Fibroblast of mammary gland (primary cell): Measurements from ENCODE around the gene SYNPR.
"Not testable (repeated sequence)": the region's sequence is repeated elsewhere in the genome, so short reads cannot be mapped to it uniquely, and the experiment has no call there.

Experiments used
- DNase-seq: peaks from one replicate; pipeline ENCODE4 v3.0.0-alpha.2; 2010; ENCODE audit warnings: low read depth
- H3K4me3 ChIP-seq: 2 replicates; pipeline ENCODE4 v1.5.1; 2011; ENCODE audit warnings: low read depth, mild to moderate bottlenecking, low read length, moderate library complexity; ENCODE audit not compliant: control insufficient read depth
- CTCF ChIP-seq: conservative IDR thresholded peaks from 2 replicates; pipeline ENCODE4 v1.5.1; 2011; ENCODE audit warnings: low read depth, low read length, inconsistent platforms; ENCODE audit not compliant: control insufficient read depth, insufficient read depth

SYNPR gene

GRCh38 chr3:63644212-63644797 lies 366.2 kb downstream of the SYNPR start:
- no peak for TF ChIP-seq CTCF
- no peak overlapping the region for H3K4me3 ChIP-seq
- no peak for DNase-seq

- not testable (repeated sequence) for H3K4me3 ChIP-seq, DNase-seq
These were observed 367.0 kb downstream of the SYNPR start for GRCh38 chr3:63644928-63645781.

GRCh38 chr3:63652066-63652725 lies 374.1 kb downstream of the SYNPR start, which contains the start of gene SNTN:
Gene SNTN (plus strand): TSS chr3:63652675. CDS start chr3:63652688, 13 bp downstream.
- DNase-seq, result no peak
- TF ChIP-seq CTCF, result no peak

GRCh38 chr3:63654211-63654610 lies 376.1 kb downstream of the SYNPR start:
- peak; percentile 23 for DNase-seq
- no peak for TF ChIP-seq CTCF
- H3K4me3 ChIP-seq, result no peak overlapping the region

More at GRCh38 chr3:63652066-63652725, 374.1 kb downstream of the SYNPR start, which contains the start of gene SNTN:
- H3K4me3 ChIP-seq, result no peak within 1 kb of the TSS

GRCh38 chr3:63654931-63655330 lies 376.8 kb downstream of the SYNPR start:
- DNase-seq, result peak; percentile 25
- no peak for TF ChIP-seq CTCF
- H3K4me3 ChIP-seq, result no peak overlapping the region

GRCh38 chr3:63655519-63655918 lies 377.4 kb downstream of the SYNPR start:
- peak; percentile 80 for DNase-seq
- no peak for TF ChIP-seq CTCF
- H3K4me3 ChIP-seq, result no peak overlapping the region

GRCh38 chr3:63656786-63657185 lies 378.7 kb downstream of the SYNPR start:
- TF ChIP-seq CTCF, result no peak
- H3K4me3 ChIP-seq, result no peak overlapping the region
- peak; percentile 91 for DNase-seq
